GM13977 (cell line): Measurements from ENCODE around the gene PLCD1.

Experiments
- DNase-seq: peaks from one replicate; pipeline ENCODE4 v3.0.0; 2012; ENCODE audit warnings: low spot score
- CTCF ChIP-seq: IDR thresholded peaks from 2 replicates; pipeline ENCODE4 v1.5.1; 2012; ENCODE audit warnings: mild to moderate bottlenecking, control low read depth; ENCODE audit not compliant: insufficient read depth; ENCODE audit errors: extremely low read depth, missing control alignments
- in situ Hi-C: fragments of 300-500 bp; cut with MboI; formaldehyde crosslinking; loops from one replicate; pipeline ENCODE4 v1.12.0; 2022; ENCODE audit warnings: low sequenced_read_pairs, low pct_unique_long_range_greater_than_20kb, mixed read lengths, inconsistent platforms; ENCODE audit not compliant: unreplicated experiment

Gene PLCD1

GRCh38 chr3:38008191-38008701 is 21.2 kb downstream of the PLCD1 start:
- DNase-seq, result no peak
- in situ Hi-C loops, result no loop called here
- no peak for TF ChIP-seq CTCF

- TF ChIP-seq CTCF, result no peak
- in situ Hi-C loops, result no loop called here
- no peak for DNase-seq
Observed at GRCh38 chr3:38007754-38008090, 21.7 kb downstream of the PLCD1 start.

GRCh38 chr3:38006445-38006995 is 22.9 kb downstream of the PLCD1 start:
- DNase-seq, result no peak
- no peak for TF ChIP-seq CTCF
- in situ Hi-C loops, result no loop called here

GRCh38 chr3:38006031-38006430 is 23.4 kb downstream of the PLCD1 start:
- in situ Hi-C loops, result no loop called here
- DNase-seq, result no peak

GRCh38 chr3:38005076-38006020 is 24.1 kb downstream of the PLCD1 start:
- in situ Hi-C loops, result no loop called here
- no peak for DNase-seq

More at GRCh38 chr3:38006031-38006430, 23.4 kb downstream of the PLCD1 start:
- TF ChIP-seq CTCF, result no peak

More at GRCh38 chr3:38005076-38006020, 24.1 kb downstream of the PLCD1 start:
- no peak for TF ChIP-seq CTCF
